ENCODE measurements around the gene ST6GAL2. TPM values are rescaled to one million over a fixed set of nuclear protein-coding genes. Genes with fewer than 3 reads are reported as not detected.

The ST6GAL2 gene
- total and polyA plus RNA-seq, 2 of the 8 experiments (the other 6 are each of a cell fraction or from before 2014, with no cell fraction given), result 2.7 to 17.5 TPM

DNA sequence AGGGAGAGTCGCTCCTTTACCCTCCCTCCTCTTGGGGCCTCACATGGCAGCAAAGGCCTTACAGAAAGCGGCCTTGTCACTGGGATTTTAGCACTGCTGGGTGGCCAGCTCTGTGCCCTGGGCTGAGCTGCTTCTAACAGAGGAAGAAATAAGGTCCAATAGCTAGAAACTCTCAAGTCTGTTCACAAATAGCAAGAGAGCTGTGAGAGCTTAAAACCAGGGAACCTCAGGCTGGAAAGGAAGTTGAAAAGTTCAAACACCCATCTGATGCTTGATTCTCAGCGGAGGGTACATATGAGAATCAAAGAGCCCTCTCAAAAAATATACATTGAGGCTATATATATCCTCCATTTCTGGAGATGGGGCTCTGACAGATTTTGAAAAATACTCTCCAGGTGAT lies 54.7 kb downstream of the ST6GAL2 start:
- Histone ChIP-seq H3K14ac (ENCODE audit: insufficient read length) (no peak overlapping the region), H3K9ac (replicated peaks in 1 of 4; ENCODE audit: extremely low read depth in 1 of 4, low read depth in 3 of 4, low read length in 3 of 4) (no peak overlapping the region), H2BK15ac (ENCODE audit: low read length) (no peak overlapping the region), H4K91ac (replicated peaks; ENCODE audit: insufficient read length, low read length) (no peak overlapping the region), H3K79me2 (ENCODE audit: control insufficient read depth in 1 of 2, insufficient read depth in 2 of 2, low read length in 2 of 2) (no peaks in the 10 kb centered on the region), H3K4ac (replicated peaks; ENCODE audit: insufficient read length, low read depth, low read length) (no peak overlapping the region), H2BK12ac (ENCODE audit: low read depth, low read length) (no peak overlapping the region), H2AK5ac (ENCODE audit: low read depth, low read length) (no peak overlapping the region), H2BK120ac (replicated peaks; ENCODE audit: low read depth, low read length) (no peak overlapping the region), H3K27me3 (replicated peaks in 1 of 4; ENCODE audit: control insufficient read depth in 3 of 4, extremely low read depth in 1 of 4, insufficient read depth in 3 of 4, low read length in 3 of 4) (no peaks in the 10 kb centered on the region), H3K36me3 (ENCODE audit: control insufficient read depth in 2 of 4, insufficient read depth in 4 of 4, low read length in 3 of 4) (peaks cover 0 to 7% (median 0%) of the 10 kb centered on the region in 4 experiments; a peak in 4 of 8 replicates), H3K4me2 (ENCODE audit: insufficient read depth in 1 of 2, low read depth in 2 of 2, low read length in 2 of 2) (no peak overlapping the region), H2AFZ (ENCODE audit: low read length) (no peak overlapping the region), H3K4me3 (ENCODE audit: extremely low read depth in 1 of 4, insufficient read depth in 2 of 4, low read depth in 3 of 4, low read length in 4 of 4) (no peak overlapping the region), H4K8ac (ENCODE audit: extremely low read depth, insufficient read depth, low read length) (no peak overlapping the region), H3K23ac (ENCODE audit: insufficient read length) (no peak overlapping the region), H3K9me3 (ENCODE audit: insufficient read depth in 2 of 2, low read depth in 1 of 2, low read length in 1 of 2) (no peaks in the 10 kb centered on the region), H3K56ac (replicated peaks; ENCODE audit: insufficient read length, low read depth, low read length) (no peak overlapping the region), H3K4me1 (replicated peaks in 1 of 4; ENCODE audit: control insufficient read depth in 3 of 4, insufficient read depth in 4 of 4, low read length in 3 of 4) (no peaks in the 10 kb centered on the region), H3K23me2 (ENCODE audit: low read depth, low read length) (no peaks in the 10 kb centered on the region), H4K20me1 (replicated peaks in 1 of 2; ENCODE audit: control insufficient read depth in 1 of 2, insufficient read depth in 2 of 2, low read length in 2 of 2) (no peaks in the 10 kb centered on the region), H4K5ac (ENCODE audit: insufficient read length, low read depth, low read length) (no peak overlapping the region), H2BK20ac (ENCODE audit: low read length) (no peak overlapping the region), H3K79me1 (ENCODE audit: low read depth, low read length) (no peaks in the 10 kb centered on the region), H2BK5ac (ENCODE audit: low read depth, low read length) (no peak overlapping the region), H3K27ac (ENCODE audit: low read depth, low read length) (no peak overlapping the region), H3K18ac (ENCODE audit: extremely low read depth, low read length) (no peak overlapping the region)
- ChIA-PET POLR2A (ENCODE audit: partially characterized antibody) (interaction anchor here (1.5 kb wide), 1 partner anchor 18 kb away, joined by 3 read pairs; no protein-coding TSS in a partner anchor), CTCF (ENCODE audit: partially characterized antibody) (no interaction called here)
- WGBS, 2 experiments (ENCODE audit: extremely low coverage in 1 of 2, insufficient coverage in 1 of 2, insufficient read length in 1 of 2, insufficient replicate concordance in 2 of 2, low coverage in 1 of 2, low lambda C conversion rate in 2 of 2, missing lambda C conversion rate in 1 of 2), result 97% methylated on average over 2 of the region's 3 CpGs; no CpG with 5 or more reads in 1 of the 2 experiments
- DNase-seq (ENCODE audit: low read depth in 1 of 2, low spot score in 2 of 2) (no peak), FAIRE-seq (no peak)
- no peak for TF ChIP-seq CTBP2 (IDR thresholded peaks at IDR 0.05; ENCODE audit: borderline replicate concordance, insufficient read depth, insufficient read length, low read length)
- TF ChIP-seq, protein P1, sequence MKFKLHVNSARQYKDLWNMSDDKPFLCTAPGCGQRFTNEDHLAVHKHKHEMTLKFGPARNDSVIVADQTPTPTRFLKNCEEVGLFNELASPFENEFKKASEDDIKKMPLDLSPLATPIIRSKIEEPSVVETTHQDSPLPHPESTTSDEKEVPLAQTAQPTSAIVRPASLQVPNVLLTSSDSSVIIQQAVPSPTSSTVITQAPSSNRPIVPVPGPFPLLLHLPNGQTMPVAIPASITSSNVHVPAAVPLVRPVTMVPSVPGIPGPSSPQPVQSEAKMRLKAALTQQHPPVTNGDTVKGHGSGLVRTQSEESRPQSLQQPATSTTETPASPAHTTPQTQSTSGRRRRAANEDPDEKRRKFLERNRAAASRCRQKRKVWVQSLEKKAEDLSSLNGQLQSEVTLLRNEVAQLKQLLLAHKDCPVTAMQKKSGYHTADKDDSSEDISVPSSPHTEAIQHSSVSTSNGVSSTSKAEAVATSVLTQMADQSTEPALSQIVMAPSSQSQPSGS (IDR thresholded peaks at IDR 0.05; ENCODE audit: low read length), result no peak
- TF ChIP-seq SP2 (IDR thresholded peaks at IDR 0.05; ENCODE audit: low read length), result no peak
- no peak for TF ChIP-seq SIX5 (IDR thresholded peaks at IDR 0.05; ENCODE audit: low read depth, low read length)
- no peak for TF ChIP-seq ZNF274 (IDR thresholded peaks at IDR 0.05; ENCODE audit: borderline replicate concordance, extremely low read depth, low read length)
- TF ChIP-seq POLR2A (IDR thresholded peaks at IDR 0.05; ENCODE audit: control extremely low read depth in 1 of 2, low read depth in 2 of 2, low read length in 2 of 2), result no peak

All from H1 (cell line).